NCI-H748 treated with DMSO at 0.1 percent for 48 hours (cell line): ENCODE measurements around the gene CARM1.
"Not testable (repeated sequence)": the region's sequence is repeated elsewhere in the genome, so short reads cannot be mapped to it uniquely, and the experiment has no call there.

ENCODE experiments used
- DNase-seq: peaks from one replicate; lab custom pipeline; 2025; lab: John Stamatoyannopoulos, UW

Gene CARM1

DNA sequence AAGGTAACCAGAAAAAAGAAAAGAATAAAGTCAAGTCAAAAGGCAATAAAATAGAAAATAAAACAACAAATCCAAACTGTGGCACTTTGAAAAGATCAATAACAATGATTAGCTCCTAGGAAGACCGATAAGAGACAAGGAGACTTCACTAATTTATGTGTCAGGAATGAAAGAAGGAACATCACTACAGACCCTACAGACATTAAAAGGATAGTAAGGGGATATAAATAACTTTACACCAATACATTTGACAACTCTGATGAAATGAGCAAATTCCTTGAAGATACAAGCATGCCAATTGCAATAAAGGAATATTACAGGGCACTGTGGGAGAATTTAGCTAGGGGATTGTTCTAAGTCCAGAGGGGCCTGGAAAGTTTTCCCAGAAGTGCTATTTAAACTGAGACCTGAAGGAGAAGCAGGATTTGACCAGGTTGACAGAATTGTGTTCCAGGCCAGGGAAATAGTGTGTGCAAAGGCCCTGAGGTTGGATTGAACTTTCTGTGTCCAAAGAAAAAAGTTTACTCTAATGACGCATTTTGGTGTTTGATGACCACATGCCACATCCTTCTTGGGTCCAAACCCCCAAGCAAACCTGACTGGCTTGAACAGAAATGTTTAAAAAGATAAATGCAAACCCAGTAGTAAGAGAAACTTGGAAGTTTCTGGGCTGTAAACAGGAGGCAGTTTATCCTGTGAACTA lies 24.7 kb upstream of the CARM1 start:
- no peak for DNase-seq

DNA sequence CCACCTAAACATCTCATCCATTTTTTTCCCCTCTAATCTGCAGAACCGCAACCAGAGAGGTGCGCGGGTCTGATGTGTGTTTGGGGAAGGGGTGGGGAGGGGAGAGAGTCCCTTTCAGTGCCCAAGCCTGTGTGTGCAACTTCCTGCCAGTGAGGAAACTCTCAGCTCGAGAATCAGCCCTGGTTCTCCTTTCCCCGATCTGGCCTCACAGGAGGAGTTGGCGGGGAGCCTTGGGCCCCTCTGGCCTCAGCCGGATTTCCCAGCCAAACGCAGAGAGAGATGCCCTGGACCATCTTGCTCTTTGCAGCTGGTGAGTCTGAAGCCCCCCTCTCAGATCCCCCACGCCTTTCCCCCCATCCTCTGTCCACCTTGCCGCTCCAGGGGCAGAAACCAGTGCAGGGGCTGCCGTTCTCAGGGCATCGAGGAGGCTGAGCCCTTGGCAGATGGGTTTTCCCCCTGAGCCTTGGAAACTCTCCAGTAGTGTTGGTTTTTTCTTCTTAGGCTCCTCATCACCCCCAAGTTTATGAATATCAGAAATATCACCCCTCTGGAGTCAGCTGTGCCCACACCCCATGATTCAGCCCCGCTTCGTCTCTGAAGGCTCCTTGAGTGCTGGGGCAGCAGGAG lies 23.0 kb upstream of the CARM1 start, which contains the start of gene C19orf38:
TSS of gene C19orf38 (plus strand) at position 186 of the 627 bp plus-strand sequence. CDS start at position 280, 94 bp downstream.
- DNase-seq = no peak

DNA sequence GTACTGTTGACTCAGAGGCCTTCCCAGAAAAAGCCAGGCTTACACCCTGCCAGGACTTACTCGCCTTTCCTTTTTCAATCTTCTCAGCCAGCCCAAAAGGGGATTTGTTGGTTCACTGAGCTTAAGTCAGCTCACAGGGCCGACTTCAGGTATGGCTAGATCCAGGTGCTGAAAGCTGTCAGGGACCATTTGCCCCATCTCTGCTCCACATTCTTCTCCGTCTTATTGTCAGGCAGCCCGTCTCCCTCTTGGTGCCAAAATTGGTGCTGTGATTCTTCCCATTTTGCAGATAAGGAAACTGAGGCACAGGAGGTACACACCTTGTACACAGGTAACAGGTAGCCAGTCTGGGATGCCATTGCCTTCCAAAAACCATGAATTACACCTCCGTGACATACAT lies 20.7 kb upstream of the CARM1 start:
- no peak for DNase-seq

DNA sequence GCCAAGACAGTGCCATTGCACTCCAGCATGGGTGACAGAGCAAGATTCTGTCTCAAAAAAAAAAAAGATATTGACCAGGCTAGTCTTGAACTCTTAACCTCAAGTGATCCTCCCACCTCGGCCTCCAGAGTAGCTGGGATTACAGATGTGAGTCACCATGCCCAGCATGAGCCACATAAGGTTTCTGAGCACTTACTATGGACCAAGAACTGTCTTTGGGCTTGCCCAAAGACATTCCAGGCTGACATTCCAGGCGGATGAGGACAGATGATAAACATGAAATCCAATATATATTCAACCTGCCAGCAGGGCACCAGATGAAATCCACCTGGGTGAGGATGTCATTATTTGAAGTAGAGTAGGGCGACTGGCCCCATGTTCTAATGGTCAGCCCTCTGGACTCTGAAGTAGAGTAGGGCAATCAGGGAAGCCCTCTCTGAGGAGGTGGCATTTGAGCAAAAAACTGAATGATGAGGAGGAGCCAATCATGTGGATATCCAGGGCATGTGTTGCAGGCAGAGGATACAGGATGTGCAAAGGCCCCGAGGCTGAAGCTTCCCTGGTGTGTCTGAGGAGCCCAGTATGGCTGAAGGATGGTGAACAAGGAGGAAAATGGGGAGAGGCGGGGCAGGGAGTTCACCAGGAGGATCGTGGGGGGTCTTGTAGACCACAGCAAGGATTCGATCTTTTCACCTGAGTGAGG lies 19.1 kb upstream of the CARM1 start:
- no peak for DNase-seq

DNA sequence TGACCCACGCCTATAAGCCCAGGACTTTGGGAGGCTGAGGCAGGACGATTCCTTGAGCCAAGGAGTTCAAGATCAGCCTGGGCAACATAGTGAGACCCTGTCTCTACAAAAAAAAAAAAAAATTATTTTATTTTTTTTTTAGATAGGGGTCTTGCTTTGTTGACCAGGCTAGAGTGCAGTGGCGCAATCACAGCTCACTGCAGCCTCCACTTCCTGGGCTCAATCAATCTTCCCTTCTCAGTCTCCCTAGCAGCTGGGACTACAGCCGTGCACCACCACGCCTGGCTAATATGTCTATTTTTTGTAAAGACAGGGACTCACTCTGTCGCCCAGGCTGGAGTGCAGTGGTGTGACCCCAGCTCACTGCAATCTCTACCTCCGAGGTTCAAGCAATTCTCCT lies 18.4 kb upstream of the CARM1 start:
- no peak for DNase-seq

DNA sequence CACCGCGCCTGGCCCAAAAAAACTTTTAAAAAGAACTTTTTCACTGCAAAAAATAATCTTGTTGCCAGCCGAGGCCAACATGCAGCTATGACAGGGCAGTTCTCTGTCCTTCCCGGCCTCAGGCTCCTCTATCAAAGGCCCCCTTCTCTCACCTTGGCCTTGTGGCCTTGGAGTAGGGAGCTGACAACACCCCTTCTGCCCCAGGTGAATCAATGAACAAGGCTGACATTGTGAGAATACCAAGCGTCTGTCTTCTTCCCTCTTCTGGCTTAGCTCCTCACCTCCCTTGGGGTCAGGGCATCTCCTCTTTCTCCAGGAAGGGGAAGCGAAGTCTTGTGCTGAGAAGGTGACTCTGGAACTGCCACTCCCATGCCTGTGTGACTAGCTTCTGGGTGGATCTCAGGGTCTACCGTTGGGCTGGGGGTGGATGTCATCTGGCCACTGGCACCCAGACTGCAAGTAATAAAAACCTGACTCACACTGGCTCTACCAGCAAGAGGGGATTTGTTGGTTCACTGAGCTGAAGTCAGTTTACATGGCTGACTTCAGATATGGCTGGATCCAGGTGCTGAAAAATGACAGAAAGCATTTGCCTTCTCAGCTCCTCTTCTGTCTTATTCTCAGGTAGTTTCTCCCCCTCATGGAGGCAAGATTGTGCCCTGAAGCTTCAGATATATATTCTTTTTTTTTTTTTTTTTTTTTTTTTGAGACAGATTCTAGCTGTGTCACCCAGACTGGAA lies 16.8 kb upstream of the CARM1 start:
- no peak for DNase-seq

DNA sequence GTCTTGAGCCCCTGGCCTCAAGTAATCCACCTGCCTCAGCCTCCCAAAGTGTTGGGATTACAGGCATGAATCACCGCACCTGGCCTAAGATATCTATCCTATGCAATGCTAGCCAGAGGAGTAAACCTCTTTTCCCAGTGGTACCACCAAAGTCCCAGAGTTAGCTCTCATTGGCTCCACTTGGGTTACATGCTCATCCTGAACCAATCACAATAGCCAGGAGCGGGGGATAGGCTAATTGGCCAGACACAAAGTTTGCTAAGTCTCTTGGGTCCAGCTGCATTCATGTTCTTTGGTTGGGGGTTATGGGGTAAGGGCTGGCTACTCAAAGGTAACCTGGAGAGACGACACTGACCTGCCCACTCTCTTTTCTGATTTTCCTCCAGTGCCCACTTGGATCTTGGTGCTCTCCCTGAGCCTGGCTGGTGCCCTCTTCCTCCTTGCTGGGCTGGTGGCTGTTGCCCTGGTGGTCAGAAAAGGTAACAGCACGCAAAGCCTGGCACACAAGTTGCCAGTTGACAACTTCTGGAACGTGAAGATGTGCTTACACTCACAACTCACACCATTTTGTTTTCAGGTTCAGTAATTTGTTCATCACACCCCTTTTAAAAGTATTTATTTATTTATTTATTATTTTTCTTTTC lies 15.4 kb upstream of the CARM1 start:
- no peak for DNase-seq

DNA sequence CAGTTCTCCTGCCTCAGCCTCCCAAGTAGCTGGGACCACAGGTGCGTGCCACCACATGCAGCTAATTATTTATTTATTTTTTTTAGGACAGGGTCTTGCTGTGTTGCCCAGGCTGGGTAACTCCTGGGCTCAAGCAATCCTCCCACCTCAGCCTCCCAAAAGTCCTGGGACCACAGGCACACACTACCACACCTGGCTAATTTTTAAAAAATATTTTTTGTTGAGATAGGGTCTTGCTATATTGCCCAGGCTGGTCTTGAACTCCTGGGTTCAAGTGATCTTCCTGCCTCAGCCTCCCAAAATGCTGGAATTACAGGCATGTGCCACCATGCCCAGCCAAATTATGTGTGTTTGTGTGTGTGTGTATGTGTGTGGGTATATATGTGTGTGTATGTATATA lies 14.5 kb upstream of the CARM1 start:
- DNase-seq = not testable (repeated sequence)

DNA sequence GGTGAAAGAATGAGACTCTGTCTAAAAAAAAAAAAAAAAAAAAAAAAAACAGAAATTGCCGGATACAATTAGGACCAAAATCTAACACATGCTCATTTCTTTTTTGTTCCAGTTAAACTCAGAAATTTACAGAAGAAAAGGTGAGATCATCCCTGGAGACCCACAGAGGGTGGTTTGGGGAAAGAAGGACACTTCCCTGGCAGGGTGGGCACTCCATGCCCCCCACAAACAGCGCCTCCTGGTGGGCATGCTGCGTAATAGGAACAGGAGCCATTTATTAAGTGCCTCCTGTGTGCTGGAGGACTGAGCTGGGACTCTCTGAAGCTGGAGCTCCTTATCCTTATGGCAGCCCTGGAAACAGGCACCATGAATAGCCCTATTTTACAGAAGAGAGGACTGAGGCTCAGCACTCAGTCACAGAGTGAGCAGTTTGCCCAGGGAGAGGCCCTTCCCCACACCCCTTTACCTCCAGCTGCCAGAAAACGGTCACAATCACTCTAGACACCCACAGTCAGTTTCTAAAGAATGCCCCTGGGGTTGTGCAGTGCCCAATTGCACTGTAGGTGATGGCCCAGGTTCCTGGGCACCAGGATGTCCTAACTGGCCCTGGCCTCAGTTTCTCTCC lies 13.0 kb upstream of the CARM1 start:
- DNase-seq = no peak

DNA sequence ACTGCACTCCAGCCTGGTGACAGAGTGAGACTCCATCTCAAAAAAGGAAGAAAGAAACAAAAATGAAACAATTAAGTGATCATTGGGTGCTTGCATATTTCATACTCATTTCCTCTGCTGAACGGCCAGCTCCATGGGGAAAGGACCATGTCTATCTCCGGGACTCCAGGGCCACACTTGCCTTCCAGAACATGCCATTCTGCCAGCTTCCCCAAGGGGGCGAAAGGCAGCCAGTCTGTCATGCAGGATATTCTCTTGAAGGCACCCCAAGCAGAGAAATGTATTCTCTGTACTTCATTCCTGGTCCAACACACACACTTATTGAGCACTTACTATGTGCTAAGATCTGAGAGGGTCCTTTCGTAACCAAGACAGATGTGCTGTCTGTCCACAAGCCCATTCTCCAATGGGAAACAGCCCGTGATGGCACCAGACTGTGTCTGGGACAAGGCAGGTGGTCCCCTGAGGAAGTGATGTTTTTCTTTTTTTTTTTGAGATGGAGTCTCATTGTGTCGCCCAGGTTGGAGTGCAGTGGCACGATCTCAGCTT lies 10.2 kb upstream of the CARM1 start:
- no peak for DNase-seq

DNA sequence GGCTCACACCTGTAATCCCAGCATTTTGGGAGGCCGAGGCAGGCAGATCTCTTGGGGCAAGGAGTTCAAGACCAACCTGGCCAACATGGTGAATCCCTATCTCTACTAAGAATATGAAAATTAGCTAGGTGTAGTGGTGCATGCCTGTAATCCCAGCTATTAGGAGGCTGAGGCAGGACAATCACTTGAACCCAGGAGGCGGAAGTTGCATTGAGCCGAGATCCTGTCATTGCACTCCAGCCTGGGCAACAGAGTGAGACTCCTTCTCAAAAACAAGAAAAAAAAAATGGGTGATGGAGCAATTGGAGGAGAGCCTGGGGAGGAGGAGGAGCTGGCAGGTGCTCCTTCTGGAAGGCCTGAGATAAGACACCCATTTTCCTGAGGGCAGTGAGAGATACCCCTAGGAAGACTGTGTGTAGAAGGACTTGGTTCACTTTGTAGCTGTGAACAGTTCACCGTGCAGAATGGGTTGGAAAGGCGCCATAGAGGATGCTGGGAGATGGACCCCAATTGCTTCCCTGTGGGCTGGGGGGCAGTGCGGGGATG lies 8.7 kb upstream of the CARM1 start:
- DNase-seq = no peak

DNA sequence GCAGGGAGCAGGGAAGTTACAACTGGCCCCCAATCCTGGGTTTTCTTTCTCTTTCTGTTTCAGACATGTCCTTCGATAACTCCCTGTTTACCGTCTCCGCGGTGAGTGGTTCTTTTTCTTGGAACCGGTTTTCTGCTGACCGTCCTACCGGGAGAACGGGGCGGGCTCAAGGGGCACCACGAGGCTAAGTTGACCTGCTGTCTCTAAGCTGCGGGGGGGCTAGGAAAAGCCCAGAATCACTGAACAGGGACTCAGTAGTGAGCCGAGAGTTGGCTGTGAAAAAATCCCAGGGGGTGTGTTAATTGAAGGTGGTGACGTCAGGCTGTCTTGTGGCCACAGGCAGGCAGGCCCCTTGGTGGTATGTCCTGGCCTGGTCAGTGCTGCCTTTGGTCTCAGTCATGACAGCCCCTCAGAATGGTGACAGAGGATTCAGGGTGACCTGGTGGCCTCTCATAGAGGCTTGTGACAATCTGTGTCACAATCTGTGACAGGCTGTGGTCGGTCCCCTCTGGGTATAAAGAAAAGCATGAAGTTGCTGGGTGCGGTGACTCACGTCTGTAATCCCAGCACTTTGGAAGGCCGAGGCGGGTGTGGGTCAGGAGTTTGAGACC lies 8.1 kb upstream of the CARM1 start:
- DNase-seq = no peak

DNA sequence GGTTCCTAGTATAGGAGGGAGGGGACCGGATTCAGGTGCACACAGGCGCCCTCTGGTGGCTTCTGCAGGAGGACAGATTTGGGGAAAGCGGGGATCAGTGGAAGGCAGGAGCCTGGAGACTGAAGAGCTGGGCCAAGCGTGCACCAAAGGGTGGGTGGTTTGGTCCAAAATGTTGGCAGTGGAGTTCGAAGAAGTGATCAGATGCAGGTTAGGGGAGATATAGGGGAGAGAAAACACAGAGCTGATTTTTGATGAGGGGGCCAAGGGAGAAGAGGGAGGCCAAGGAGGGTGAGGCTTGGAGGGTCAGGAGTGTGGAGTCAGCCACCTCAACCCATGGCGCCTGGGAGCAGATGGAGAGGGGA lies 6.8 kb upstream of the CARM1 start:
- DNase-seq = peak; percentile 31

DNA sequence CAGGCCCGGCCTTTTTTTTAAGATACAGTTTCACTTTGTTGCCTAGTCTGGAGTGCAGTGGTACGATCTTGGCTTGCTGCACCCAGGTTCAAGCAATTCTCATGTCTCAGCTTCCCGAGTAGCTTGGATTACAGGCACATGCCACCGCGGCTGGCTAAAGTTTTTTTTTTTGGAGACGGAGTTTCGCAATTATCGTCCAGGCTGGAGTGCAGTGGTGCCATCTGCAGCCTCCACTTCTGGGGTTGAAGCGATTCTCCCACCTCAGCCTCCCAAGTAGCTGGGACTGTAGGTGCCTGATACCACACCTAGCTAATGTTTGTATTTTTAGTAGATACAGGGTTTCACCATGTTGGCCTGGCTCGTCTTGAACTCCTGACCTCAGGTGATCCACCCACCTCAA lies 4.9 kb upstream of the CARM1 start:
- no peak for DNase-seq

DNA sequence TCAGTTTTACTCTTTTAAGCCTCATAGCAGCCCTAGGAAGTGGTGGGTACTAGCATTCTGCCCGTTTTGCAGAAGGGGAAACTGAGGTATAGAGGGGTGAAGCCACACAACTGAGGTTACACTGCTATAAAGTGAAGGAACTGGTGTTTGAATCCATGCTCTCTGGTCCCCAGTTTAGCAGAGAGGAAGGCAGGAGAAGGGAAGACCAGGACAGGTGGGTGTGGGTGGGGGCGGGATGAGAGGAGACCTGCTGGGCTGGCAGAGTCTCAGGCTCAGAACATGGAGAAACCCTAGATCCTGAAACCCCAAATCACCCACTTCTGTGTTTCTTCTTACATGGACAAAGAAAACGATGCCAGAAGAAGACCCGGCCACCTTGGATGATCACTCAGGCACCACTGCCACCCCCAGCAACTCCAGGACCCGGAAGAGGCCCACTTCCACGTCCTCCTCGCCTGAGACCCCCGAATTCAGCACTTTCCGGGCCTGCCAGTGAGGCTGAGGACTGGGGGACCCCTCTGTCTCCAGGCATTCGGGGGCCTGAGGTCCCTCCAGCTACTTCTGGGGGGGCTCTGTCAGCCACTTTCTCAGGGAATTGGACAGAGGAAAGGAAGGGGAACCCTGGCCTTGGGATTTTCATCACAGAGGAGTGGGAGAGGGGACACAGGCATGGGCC lies 2.3 kb upstream of the CARM1 start:
- DNase-seq = no peak

DNA sequence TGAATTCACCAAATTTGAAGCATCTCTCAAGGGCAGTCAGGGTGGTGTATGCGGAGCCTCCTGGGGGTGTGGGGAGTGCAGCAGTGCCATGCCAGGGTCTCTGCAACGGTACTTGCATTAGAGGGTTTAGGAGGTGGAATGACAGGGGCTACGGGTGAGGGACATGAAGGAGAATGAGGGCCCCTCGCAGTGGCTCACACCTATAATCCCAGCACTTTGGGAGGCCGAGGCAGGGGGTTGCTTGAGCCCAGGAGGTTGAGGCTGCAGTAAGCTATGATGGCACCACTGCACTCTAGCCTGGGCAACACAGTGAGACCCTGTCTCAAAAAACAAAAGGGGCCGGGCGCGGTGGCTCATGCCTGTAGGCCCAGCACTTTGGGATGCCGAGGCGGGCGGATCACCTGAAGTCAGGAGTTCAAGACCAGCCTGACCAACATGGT lies 1.5 kb upstream of the CARM1 start:
- not testable (repeated sequence) for DNase-seq

DNA sequence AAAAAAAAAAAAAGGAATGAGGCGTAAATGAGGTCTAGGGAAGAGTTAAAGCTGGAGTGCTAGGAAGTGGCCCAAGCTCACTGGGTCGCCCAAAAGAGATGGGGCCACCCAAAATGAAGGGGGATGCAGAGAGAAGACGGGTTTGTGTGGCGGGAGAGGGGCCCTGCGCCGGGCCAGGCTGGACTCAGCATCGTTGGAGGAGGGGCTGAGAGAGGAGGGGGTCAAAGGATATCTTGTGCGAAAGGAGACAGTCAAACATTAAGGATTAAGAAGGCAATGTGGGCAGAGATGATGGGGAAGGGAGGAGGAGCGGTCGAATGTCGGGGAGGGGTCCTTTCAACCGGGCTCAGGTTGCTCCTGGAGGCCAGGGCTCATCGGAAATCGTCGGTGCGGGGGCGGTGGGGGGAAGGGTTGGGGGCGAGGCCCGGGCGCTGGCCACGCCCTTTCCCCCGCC lies 825 bp upstream of the CARM1 start:
- DNase-seq = no peak

DNA sequence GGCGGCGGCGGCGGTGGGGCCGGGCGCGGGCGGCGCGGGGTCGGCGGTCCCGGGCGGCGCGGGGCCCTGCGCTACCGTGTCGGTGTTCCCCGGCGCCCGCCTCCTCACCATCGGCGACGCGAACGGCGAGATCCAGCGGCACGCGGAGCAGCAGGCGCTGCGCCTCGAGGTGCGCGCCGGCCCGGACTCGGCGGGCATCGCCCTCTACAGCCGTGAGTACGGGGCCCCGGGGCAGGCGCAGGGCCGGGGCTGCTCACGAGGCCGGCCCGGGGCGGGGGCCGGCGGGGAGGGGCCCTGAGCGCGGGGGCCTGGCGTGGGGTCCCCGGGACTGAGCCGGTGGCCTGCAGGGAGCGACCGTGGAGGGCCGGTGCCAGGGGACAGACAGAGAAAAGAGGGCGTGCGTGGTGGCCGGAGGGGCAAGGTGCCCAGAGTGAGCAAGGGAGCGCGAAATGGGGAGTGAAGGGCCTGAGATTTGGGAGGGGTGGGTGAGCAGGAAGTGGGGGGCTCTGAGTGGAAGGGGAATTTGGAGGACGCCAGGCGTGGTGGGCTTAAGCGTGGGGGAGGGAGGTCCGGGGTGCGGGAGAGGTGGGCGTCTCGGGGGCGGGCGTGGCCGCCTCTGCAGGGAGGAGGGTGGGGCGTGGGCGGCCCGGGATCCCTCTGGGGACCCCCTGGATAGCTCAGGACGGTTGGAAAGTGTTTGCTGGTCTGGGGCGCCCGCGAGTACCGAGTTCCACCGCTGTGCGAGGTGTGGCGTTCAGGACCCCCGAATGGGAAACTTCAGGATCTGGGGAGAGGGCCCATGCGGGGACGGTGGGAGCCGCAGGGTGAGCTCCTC lies 575 bp downstream of the CARM1 start:
- no peak for DNase-seq

DNA sequence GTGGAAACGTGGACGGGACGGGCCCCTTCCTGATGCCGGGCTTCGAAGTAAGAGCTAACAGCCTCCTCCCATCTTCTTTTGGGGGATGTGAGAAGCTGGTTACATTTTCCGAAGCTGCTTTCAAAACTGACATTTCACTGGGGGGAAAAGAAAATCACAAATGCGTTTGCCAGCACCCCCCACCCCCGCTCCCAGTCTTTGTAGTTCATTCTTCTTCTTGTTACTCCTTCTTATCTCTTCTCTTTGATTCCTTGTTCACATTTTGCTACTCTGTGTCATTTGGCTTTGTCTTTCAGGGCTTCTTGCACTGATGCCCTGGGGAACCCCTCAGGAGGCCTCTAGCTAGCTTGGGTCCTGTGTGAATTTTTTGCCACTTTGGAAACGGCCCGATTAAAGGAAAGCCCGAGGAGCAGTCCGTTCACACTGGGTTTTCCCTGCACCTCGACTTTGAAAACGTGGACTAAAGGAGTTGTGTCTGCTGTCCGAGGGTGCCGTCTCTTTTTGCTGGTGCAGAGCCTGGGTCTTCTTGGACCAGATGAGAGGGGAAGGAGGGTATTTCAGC lies 1.3 kb downstream of the CARM1 start:
- DNase-seq = no peak
